Fibroblast of lung (primary cell): ENCODE measurements around the gene ABL2.

ENCODE experiments used
- EZH2 ChIP-seq: IDR thresholded peaks from 2 replicates; pipeline ENCODE4 v1.5.1; 2012; ENCODE audit warnings: low read length, control low read depth, mild to moderate bottlenecking; ENCODE audit errors: missing control alignments
- TF ChIP-seq, protein P1 (sequence below), 2 donors: IDR thresholded peaks in 1 of 2; conservative IDR thresholded peaks in 1 of 2; 1 replicate in 1 of 2; 2 replicates in 1 of 2; pipeline ENCODE4 v1.5.1; 2011 to 2012; ENCODE audit warnings: low read length in 2 of 2, control low read depth in 1 of 2, inconsistent platforms in 1 of 2, low read depth in 1 of 2, mild to moderate bottlenecking in 1 of 2

DNA sequence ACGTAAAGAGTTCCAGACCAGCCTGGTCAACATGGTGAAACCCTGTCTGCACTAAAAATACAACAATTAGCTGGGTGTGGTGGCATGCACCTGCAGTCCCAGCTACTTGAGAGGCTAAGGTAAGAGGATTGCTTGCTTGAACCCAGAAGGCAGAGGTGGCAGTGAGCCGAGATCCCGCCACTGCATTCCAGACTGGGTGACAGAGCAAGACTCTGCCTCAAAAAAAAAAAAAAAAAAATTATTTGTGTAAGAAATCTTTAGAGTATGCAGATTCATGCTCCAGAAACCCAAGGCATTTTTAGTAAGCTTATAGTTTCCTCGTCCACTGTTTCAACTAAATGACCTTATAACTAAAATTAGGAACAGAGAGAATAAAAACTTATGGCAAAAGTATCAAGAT is 51.3 kb downstream of the ABL2 start:
- TF ChIP-seq EZH2: no peak
- TF ChIP-seq, protein P1, sequence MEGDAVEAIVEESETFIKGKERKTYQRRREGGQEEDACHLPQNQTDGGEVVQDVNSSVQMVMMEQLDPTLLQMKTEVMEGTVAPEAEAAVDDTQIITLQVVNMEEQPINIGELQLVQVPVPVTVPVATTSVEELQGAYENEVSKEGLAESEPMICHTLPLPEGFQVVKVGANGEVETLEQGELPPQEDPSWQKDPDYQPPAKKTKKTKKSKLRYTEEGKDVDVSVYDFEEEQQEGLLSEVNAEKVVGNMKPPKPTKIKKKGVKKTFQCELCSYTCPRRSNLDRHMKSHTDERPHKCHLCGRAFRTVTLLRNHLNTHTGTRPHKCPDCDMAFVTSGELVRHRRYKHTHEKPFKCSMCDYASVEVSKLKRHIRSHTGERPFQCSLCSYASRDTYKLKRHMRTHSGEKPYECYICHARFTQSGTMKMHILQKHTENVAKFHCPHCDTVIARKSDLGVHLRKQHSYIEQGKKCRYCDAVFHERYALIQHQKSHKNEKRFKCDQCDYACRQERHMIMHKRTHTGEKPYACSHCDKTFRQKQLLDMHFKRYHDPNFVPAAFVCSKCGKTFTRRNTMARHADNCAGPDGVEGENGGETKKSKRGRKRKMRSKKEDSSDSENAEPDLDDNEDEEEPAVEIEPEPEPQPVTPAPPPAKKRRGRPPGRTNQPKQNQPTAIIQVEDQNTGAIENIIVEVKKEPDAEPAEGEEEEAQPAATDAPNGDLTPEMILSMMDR (conservative IDR thresholded peaks at IDR 0.05 in 1 of 2, IDR thresholded peaks at IDR 0.05 in 1 of 2; ENCODE audit: low read depth in 1 of 2, low read length in 2 of 2): no peak
